B cell (primary cell): ENCODE results near the gene OMA1. TPM values are rescaled to one million over a fixed set of nuclear protein-coding genes. Genes with fewer than 3 reads are reported as not detected.
"Not testable (repeated sequence)": the region's sequence is repeated elsewhere in the genome, so short reads cannot be mapped to it uniquely, and the experiment has no call there.

ENCODE experiments used
- ATAC-seq: fragments of 200-7000 bp; cut with Tn5 transposase; one replicate; pipeline ENCODE4 v1.10.0; 2021; ENCODE audit warnings: low read depth, mild to moderate bottlenecking, moderate number of reproducible peaks, moderate library complexity
- CTCF ChIA-PET: fragments of 350-600 bp; sonication (Branson Sonifier 250); formaldehyde crosslinking; loops from one replicate; lab custom pipeline; 2021; ENCODE audit warnings: antibody characterized with exemption, inconsistent platforms; lab: Charles Lee
- POLR2A ChIA-PET: fragments of 350-600 bp; sonication (Branson Sonifier 250); formaldehyde crosslinking; loops from one replicate; lab custom pipeline; 2021; ENCODE audit warnings: antibody characterized with exemption; lab: Charles Lee
- DNase-seq: peaks from one replicate; pipeline ENCODE4 v3.0.0; 2013
- H2AFZ ChIP-seq: 2 replicates; pipeline ENCODE4 v1.6.1; 2012; ENCODE audit warnings: mild to moderate bottlenecking, low read depth, low read length; ENCODE audit not compliant: insufficient read depth, poor library complexity, severe bottlenecking
- H3K27ac ChIP-seq, 2 donors: 1 replicate in 1 of 2; 2 replicates in 1 of 2; pipeline ENCODE4 v1.5.1; 2012 to 2013; ENCODE audit warnings: low read length in 2 of 2, mild to moderate bottlenecking in 2 of 2, moderate library complexity in 1 of 2
- H3K27me3 ChIP-seq, 4 experiments: fragments of 200-600 bp in 1 of 4; sonication (generic) in 1 of 4; replicated peaks in 1 of 4; 1 replicate in 2 of 4; 2 replicates in 2 of 4; pipeline versions ENCODE4 v1.6.1 to v1.7.0; 2013 to 2016; ENCODE audit warnings: low read length in 3 of 4, mild to moderate bottlenecking in 2 of 4, mixed read lengths in 1 of 4, moderate library complexity in 1 of 4; ENCODE audit not compliant: insufficient read depth in 4 of 4, control insufficient read depth in 3 of 4; ENCODE audit errors: control extremely low read depth in 1 of 4
- H3K36me3 ChIP-seq, 2 experiments: replicated peaks in 1 of 2; 1 replicate in 1 of 2; 2 replicates in 1 of 2; pipeline versions ENCODE4 v1.6.1 to v1.7.1; 2013; ENCODE audit warnings: low read length in 1 of 2; ENCODE audit not compliant: insufficient read depth in 2 of 2, control insufficient read depth in 1 of 2; ENCODE audit errors: control extremely low read depth in 1 of 2, extremely low read depth in 1 of 2
- H3K4me1 ChIP-seq, 2 donors: fragments of 200-600 bp in 1 of 2; sonication (generic) in 1 of 2; 1 replicate in 1 of 2; 2 replicates in 1 of 2; pipeline versions ENCODE4 v1.5.1 to v1.6.1; 2013 to 2017; ENCODE audit warnings: low read length in 2 of 2; ENCODE audit not compliant: control insufficient read depth in 2 of 2, insufficient read depth in 2 of 2
- H3K4me2 ChIP-seq: replicated peaks from 2 replicates; pipeline ENCODE3; 2012; ENCODE audit warnings: mild to moderate bottlenecking, low read depth, low read length; ENCODE audit not compliant: poor library complexity, severe bottlenecking
- H3K4me3 ChIP-seq, 5 experiments: fragments of 200-600 bp in 1 of 5; sonication (generic) in 1 of 5; 1 replicate in 3 of 5; 2 replicates in 2 of 5; pipeline versions ENCODE4 v1.5.1 to v1.7.0; 2011 to 2016; ENCODE audit warnings: low read length in 4 of 5, mild to moderate bottlenecking in 4 of 5, low read depth in 2 of 5, control low read depth in 1 of 5, moderate library complexity in 1 of 5; ENCODE audit not compliant: insufficient read depth in 1 of 5; ENCODE audit errors: control extremely low read depth in 1 of 5, extremely low read depth in 1 of 5
- H3K79me2 ChIP-seq: fragments of 200-600 bp; sonication (generic); one replicate; pipeline ENCODE4 v1.6.0; 2016; ENCODE audit warnings: low read length; ENCODE audit not compliant: control insufficient read depth, insufficient read depth
- H3K9ac ChIP-seq: fragments of 200-600 bp; sonication (generic); 2 replicates; pipeline ENCODE4 v1.6.1; 2017; ENCODE audit warnings: mild to moderate bottlenecking, low read length, moderate library complexity
- H3K9me3 ChIP-seq, 3 donors: one replicate each; pipeline versions ENCODE4 v1.6.1 to v1.7.1; 2013; ENCODE audit warnings: low read length in 2 of 3; ENCODE audit not compliant: control insufficient read depth in 2 of 3, insufficient read depth in 1 of 3; ENCODE audit errors: control extremely low read depth in 1 of 3
- H4K20me1 ChIP-seq: 2 replicates; pipeline ENCODE4 v1.6.0; 2012; ENCODE audit warnings: mild to moderate bottlenecking, low read length; ENCODE audit not compliant: insufficient read depth, control insufficient read depth, poor library complexity, severe bottlenecking
- H3K27ac Mint-ChIP-seq: one replicate; pipeline ENCODE4 v1.8.0; 2021; ENCODE audit warnings: mixed read lengths
- H3K27me3 Mint-ChIP-seq: one replicate; pipeline ENCODE4 v1.8.0; 2021; ENCODE audit warnings: mixed read lengths
- H3K4me1 Mint-ChIP-seq: one replicate; pipeline ENCODE4 v1.8.0; 2021; ENCODE audit warnings: mixed read lengths
- H3K4me3 Mint-ChIP-seq: one replicate; pipeline ENCODE4 v1.8.0; 2021; ENCODE audit warnings: mixed read lengths
- H3K9me3 Mint-ChIP-seq: one replicate; pipeline ENCODE4 v1.8.0; 2022; ENCODE audit warnings: mixed read lengths; ENCODE audit not compliant: insufficient read depth
- WGBS: methylation state at CpG from one replicate; pipeline ENCODE4 v1.1.5; 2013; ENCODE audit warnings: missing lambda C conversion rate; ENCODE audit not compliant: insufficient coverage; 5-methylcytosine and 5-hydroxymethylcytosine counted together
- intact Hi-C: fragments of 100-400 bp; cut with micrococcal nuclease; formaldehyde crosslinking; loops from one replicate; pipeline ENCODE4 v1.10.0; 2022
- polyA plus RNA-seq: library from polyadenylated mRNA; depleted of rRNA; stranded (reverse); fragments of >200 nt; gene quantifications from 2 replicates; pipeline ENCODE4 v1.2.3, GENCODE V29; 2012
- total RNA-seq, 2 donors: library from RNA; stranded (reverse); fragments of 120-200 nt in 1 of 2; gene quantifications; 1 replicate in 1 of 2; 2 replicates in 1 of 2; pipeline versions ENCODE4 v1.2.3 to v1.2.4, GENCODE V29; 2013 to 2022
- TF ChIP-seq, protein P1 (sequence below): fragments of 200-600 bp; IDR thresholded peaks from one replicate; pipeline ENCODE4 v1.8.0; 2022; ENCODE audit warnings: antibody characterized with exemption, mild to moderate bottlenecking

OMA1 gene
- total and polyA plus RNA-seq, 2 donors (not counting 1 experiment from before 2014, with no cell fraction given): 22.8 to 67.5 TPM

DNA sequence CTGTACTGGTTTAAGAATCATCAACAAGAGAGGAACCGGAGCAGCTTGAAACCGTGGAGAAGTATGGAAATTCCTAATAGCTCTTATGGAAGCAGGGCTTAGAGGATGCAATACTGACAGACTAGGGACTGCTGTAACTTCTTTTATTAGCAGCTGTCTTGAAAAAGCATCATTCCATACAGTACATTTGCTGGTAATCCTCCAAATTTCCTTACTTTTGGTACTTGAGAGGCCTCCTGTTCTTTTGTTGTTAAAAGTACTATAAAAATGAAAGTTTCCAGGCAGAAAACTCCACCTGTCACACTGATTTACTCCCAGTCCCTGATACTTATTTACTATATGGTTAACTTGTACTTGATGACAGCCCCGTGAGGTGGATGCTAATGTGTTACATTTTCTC is 7.7 kb downstream of the OMA1 start:
- no peak overlapping the region for H3K4me3 ChIP-seq
- ATAC-seq: no peak
- Mint-ChIP-seq H3K9me3 (no peaks in the 10 kb centered on the region), H3K27ac (no peak overlapping the region), H3K27me3 (no peaks in the 10 kb centered on the region), H3K4me1 (peaks cover 2% of the 10 kb centered on the region), H3K4me3 (no peak overlapping the region)
- H2AFZ ChIP-seq: no peak overlapping the region
- H3K9me3 ChIP-seq: no peaks in the 10 kb centered on the region
- TF ChIP-seq, protein P1, sequence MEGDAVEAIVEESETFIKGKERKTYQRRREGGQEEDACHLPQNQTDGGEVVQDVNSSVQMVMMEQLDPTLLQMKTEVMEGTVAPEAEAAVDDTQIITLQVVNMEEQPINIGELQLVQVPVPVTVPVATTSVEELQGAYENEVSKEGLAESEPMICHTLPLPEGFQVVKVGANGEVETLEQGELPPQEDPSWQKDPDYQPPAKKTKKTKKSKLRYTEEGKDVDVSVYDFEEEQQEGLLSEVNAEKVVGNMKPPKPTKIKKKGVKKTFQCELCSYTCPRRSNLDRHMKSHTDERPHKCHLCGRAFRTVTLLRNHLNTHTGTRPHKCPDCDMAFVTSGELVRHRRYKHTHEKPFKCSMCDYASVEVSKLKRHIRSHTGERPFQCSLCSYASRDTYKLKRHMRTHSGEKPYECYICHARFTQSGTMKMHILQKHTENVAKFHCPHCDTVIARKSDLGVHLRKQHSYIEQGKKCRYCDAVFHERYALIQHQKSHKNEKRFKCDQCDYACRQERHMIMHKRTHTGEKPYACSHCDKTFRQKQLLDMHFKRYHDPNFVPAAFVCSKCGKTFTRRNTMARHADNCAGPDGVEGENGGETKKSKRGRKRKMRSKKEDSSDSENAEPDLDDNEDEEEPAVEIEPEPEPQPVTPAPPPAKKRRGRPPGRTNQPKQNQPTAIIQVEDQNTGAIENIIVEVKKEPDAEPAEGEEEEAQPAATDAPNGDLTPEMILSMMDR: no peak
- no peak overlapping the region for H3K27ac ChIP-seq
- intact Hi-C loops: no loop called here
- no peaks in the 10 kb centered on the region for H4K20me1 ChIP-seq
- no peak overlapping the region for H3K4me2 ChIP-seq
- H3K79me2 ChIP-seq: peaks cover 3% of the 10 kb centered on the region
- no peaks in the 10 kb centered on the region for H3K27me3 ChIP-seq
- ChIA-PET CTCF (interaction anchor here (0.5 to 2.3 kb wide), 3 partner anchors 22 to 703 kb away, joined by 3 to 7 read pairs (median 3); no protein-coding TSS in a partner anchor), POLR2A (interaction anchor here (0.7 kb wide), 1 partner anchor 563 kb away, joined by 4 read pairs; no protein-coding TSS in a partner anchor)
- peaks cover 4 to 8% of the 10 kb centered on the region in 2 experiments for H3K36me3 ChIP-seq
- H3K9ac ChIP-seq: no peak overlapping the region
- no CpG with 5 or more reads among the region's 3 CpGs for WGBS
- no peaks in the 10 kb centered on the region for H3K4me1 ChIP-seq
- DNase-seq: no peak

DNA sequence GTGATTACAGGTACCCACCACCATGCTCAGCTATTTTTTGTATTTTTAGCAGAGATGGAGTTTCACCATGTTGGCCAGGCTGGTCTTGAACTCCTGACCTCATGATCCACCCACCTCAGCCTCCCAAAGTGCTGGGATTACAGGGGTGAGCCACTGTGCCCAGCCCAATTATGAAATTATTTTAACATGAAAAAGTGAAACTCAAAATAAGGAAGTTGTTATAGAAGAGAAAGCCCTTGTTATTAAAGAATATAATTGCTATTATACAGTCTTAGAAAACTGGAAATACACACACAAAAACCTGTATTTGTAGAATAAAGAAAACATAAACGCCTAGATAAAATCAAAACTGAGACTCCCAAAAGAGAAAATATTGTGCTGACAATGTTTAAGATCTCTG is 14.7 kb downstream of the OMA1 start:
- DNase-seq, intact Hi-C loops, CTCF ChIA-PET, H3K4me3 Mint-ChIP-seq, H3K36me3 ChIP-seq, H3K9me3 ChIP-seq, ATAC-seq, H2AFZ ChIP-seq, H3K79me2 ChIP-seq, H3K9me3 Mint-ChIP-seq, H3K27me3 ChIP-seq, H3K4me1 ChIP-seq, H4K20me1 ChIP-seq, H3K4me1 Mint-ChIP-seq, H3K27me3 Mint-ChIP-seq, H3K9ac ChIP-seq, H3K4me3 ChIP-seq, H3K27ac ChIP-seq, POLR2A ChIA-PET: not testable (repeated sequence)
- WGBS: no CpG with 5 or more reads among the region's 1 CpG
- peak overlapping the region; percentile 37 for H3K27ac Mint-ChIP-seq
- peak overlapping the region; percentile 14 for H3K4me2 ChIP-seq
